H1 (cell line): ENCODE data around the gene DYNLT3. TPM values are rescaled to one million over a fixed set of nuclear protein-coding genes. Genes with fewer than 3 reads are reported as not detected.

Source experiments
- GTF2F1 ChIP-seq: IDR thresholded peaks from 2 replicates; pipeline ENCODE4 v1.6.1; 2012; ENCODE audit warnings: low read depth, low read length, improper control_type of control experiment, borderline replicate concordance
- SIN3A ChIP-seq, 2 experiments: IDR thresholded peaks in 1 of 2; conservative IDR thresholded peaks in 1 of 2; 2 replicates each; pipeline ENCODE4 v1.6.1; 2011 to 2012; ENCODE audit warnings: low read length in 2 of 2, improper control_type of control experiment in 1 of 2, low read depth in 1 of 2, mild to moderate bottlenecking in 1 of 2
- TAF7 ChIP-seq: optimal IDR thresholded peaks from 2 replicates; pipeline ENCODE3; 2011; ENCODE audit warnings: low read depth, mild to moderate bottlenecking, inconsistent platforms, low read length, moderate library complexity, borderline replicate concordance
- TBP ChIP-seq: IDR thresholded peaks from 2 replicates; pipeline ENCODE4 v1.6.1; 2011; ENCODE audit warnings: low read depth, low read length, improper control_type of control experiment
- polyA plus RNA-seq, 7 experiments: library from polyadenylated mRNA; depleted of rRNA in 3 of 7; stranded (reverse) in 5 of 7; unstranded in 2 of 7; fragments of >200 nt in 5 of 7; fragments of 200-250 nt in 2 of 7; gene quantifications; 1 replicate in 5 of 7; 2 replicates in 1 of 7; 4 replicates in 1 of 7; pipeline versions ENCODE4 v1.2.1 to v1.2.3, GENCODE V29; 2011 to 2013; ENCODE audit warnings: missing spikeins in 2 of 7, mixed read lengths in 2 of 7
- total RNA-seq: library from RNA; stranded (reverse); fragmentation: NEBNext Ultra II Directional; extraction: Animal tissue kit (Norgen Biotek cat#: 25700); gene quantifications from 2 replicates; pipeline ENCODE4 v1.2.1, GENCODE V29; 2021

The DYNLT3 gene
- total and polyA plus RNA-seq, 2 of the 8 experiments (the other 6 are each of a cell fraction or from before 2014, with no cell fraction given) = 2.3 to 3.5 TPM

DNA sequence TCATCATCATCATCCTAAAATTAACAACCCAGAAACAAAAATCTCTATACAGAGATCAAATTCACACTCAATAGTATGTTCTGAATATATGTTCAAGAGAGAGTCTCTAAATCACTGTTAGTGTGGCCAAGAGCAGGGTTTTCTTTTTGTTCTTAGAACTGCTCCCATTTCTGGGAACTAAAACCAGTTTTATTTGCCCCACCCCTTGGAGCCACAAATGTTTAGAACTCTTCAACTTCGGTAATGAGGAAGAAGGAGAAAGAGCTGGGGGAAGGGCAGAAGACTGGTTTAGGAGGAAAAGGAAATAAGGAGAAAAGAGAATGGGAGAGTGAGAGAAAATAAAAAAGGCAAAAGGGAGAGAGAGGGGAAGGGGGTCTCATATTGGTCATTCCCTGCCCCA, 35.3 kb downstream of the DYNLT3 start (continued):
- TF ChIP-seq TBP = no peak
- TF ChIP-seq SIN3A (conservative IDR thresholded peaks at IDR 0.05 in 1 of 2, IDR thresholded peaks at IDR 0.05 in 1 of 2; ENCODE audit: low read depth in 1 of 2, low read length in 2 of 2) = no peak
- no peak for TF ChIP-seq TAF7
- no peak for TF ChIP-seq GTF2F1
